ENCODE data around the gene STK32A. TPM values are rescaled to one million over a fixed set of nuclear protein-coding genes. Genes with fewer than 3 reads are reported as not detected.

Gene STK32A
- total and polyA plus RNA-seq, 4 donors: 0.03 to 0.17 (median 0.09) TPM

DNA sequence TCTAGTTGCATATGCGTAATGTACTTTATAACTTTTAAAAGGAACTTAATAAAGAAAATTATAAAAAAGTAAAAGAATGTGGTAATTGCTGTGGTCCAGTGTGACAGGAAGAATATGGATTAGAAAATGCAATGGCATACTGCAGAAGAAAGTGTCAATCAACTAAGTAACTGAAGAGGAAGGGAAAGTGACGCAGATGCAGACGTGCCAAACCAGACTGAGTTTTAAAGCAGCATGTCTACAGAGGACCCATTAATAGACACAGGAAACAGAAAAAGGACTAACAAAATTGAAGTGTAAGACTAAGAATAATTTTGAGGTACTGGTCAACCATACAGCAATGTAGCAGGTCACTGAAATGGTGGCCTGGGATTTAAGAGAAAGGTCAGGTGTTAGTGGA lies 201.8 kb downstream of the STK32A start:
- H3K27ac ChIP-seq (ENCODE audit: low read depth in 1 of 2, low read length in 2 of 2): no peak overlapping the region
- WGBS: 89% methylated on average over 3 of the region's 3 CpGs

DNA sequence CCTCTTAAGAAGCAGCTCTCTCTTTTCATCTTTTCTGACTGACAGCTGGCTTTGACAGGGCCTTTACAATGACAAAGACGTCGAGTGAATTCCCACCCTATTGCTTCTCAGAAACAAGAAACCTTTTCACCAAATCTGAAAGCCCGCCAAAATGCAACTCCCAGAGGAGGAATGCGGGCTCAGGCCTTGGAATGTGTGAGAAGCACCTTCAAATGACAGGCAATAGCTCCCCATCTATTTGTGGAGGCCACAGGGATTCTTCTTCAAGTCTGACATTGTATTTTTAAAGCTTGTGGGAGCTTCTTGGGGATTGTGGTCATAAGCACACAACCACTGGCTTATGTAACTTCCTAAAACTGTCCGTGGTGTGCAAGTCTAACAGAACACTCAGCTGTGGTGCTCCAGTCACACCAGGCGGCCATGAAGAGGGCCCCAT lies 202.4 kb downstream of the STK32A start:
- no peak overlapping the region for H3K4me3 ChIP-seq (ENCODE audit: low read depth in 1 of 3, low read length in 3 of 3)
- H3K27me3 ChIP-seq (ENCODE audit: control insufficient read depth in 4 of 4, insufficient read depth in 4 of 4, low read length in 3 of 4): peaks cover 0 to 7% (median under 1%) of the 10 kb centered on the region in 4 donors
- H3K9ac ChIP-seq (ENCODE audit: low read depth in 1 of 2, low read length in 2 of 2): no peak overlapping the region
- WGBS: 77% methylated on average over 6 of the region's 6 CpGs
- H3K36me3 ChIP-seq (ENCODE audit: control insufficient read depth in 4 of 4, insufficient read depth in 3 of 4, low read depth in 1 of 4, low read length in 3 of 4): no peaks in the 10 kb centered on the region
- no peak overlapping the region for H3K27ac ChIP-seq (ENCODE audit: low read depth in 1 of 2, low read length in 2 of 2)
- H3K9me3 ChIP-seq (ENCODE audit: control insufficient read depth in 4 of 4, low read length in 3 of 4): no peaks in the 10 kb centered on the region
- no peaks in the 10 kb centered on the region for H3K4me1 ChIP-seq (ENCODE audit: control insufficient read depth in 4 of 4, insufficient read depth in 4 of 4, low read length in 3 of 4)
- DNase-seq (ENCODE audit: low spot score): no peak
- TF ChIP-seq NR2F2 (IDR thresholded peaks at IDR 0.05) (no peak), RXRA (IDR thresholded peaks at IDR 0.05) (no peak), EGR1 (IDR thresholded peaks at IDR 0.05; ENCODE audit: low read depth in 2 of 2) (no peak), YY1 (IDR thresholded peaks at IDR 0.05) (no peak), HNF4A (conservative IDR thresholded peaks at IDR 0.05) (no peak), SP1 (IDR thresholded peaks at IDR 0.05) (no peak)

More for the DNA sequence above, 201.8 kb downstream of the STK32A start:
- TF ChIP-seq ATF3 (IDR thresholded peaks at IDR 0.05) (no peak), TAF1 (conservative IDR thresholded peaks at IDR 0.05) (no peak), RXRA (IDR thresholded peaks at IDR 0.05) (no peak), RAD21 (IDR thresholded peaks at IDR 0.05) (no peak), HNF4A (conservative IDR thresholded peaks at IDR 0.05) (no peak), HNF4G (IDR thresholded peaks at IDR 0.05) (no peak), FOXA2 (IDR thresholded peaks at IDR 0.05) (no peak)
- TF ChIP-seq, protein P1, sequence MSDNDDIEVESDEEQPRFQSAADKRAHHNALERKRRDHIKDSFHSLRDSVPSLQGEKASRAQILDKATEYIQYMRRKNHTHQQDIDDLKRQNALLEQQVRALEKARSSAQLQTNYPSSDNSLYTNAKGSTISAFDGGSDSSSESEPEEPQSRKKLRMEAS (IDR thresholded peaks at IDR 0.05): no peak
- TF ChIP-seq, protein P2, sequence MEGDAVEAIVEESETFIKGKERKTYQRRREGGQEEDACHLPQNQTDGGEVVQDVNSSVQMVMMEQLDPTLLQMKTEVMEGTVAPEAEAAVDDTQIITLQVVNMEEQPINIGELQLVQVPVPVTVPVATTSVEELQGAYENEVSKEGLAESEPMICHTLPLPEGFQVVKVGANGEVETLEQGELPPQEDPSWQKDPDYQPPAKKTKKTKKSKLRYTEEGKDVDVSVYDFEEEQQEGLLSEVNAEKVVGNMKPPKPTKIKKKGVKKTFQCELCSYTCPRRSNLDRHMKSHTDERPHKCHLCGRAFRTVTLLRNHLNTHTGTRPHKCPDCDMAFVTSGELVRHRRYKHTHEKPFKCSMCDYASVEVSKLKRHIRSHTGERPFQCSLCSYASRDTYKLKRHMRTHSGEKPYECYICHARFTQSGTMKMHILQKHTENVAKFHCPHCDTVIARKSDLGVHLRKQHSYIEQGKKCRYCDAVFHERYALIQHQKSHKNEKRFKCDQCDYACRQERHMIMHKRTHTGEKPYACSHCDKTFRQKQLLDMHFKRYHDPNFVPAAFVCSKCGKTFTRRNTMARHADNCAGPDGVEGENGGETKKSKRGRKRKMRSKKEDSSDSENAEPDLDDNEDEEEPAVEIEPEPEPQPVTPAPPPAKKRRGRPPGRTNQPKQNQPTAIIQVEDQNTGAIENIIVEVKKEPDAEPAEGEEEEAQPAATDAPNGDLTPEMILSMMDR (IDR thresholded peaks at IDR 0.05; ENCODE audit: low read depth, low read length, missing input control): no peak
- no peak overlapping the region for H3K4me3 ChIP-seq (ENCODE audit: low read depth in 1 of 3, low read length in 3 of 3)
- peaks cover 0 to 5% (median under 1%) of the 10 kb centered on the region in 4 donors for H3K27me3 ChIP-seq (ENCODE audit: control insufficient read depth in 4 of 4, insufficient read depth in 4 of 4, low read length in 3 of 4)
- H3K9ac ChIP-seq (ENCODE audit: low read depth in 1 of 2, low read length in 2 of 2): no peak overlapping the region
- no peak for DNase-seq (ENCODE audit: low spot score)
- no peaks in the 10 kb centered on the region for H3K9me3 ChIP-seq (ENCODE audit: control insufficient read depth in 4 of 4, low read length in 3 of 4)
- H3K36me3 ChIP-seq (ENCODE audit: control insufficient read depth in 4 of 4, insufficient read depth in 3 of 4, low read depth in 1 of 4, low read length in 3 of 4): no peaks in the 10 kb centered on the region
- no peaks in the 10 kb centered on the region for H3K4me1 ChIP-seq (ENCODE audit: control insufficient read depth in 4 of 4, insufficient read depth in 4 of 4, low read length in 3 of 4)

Small RNA genes within 50 kb of the gene (small RNA-seq; reads per million reads assigned to genes)
- gene AC011373.1: not detected

All from liver (tissue), 10 donors.